Measurements from ENCODE around the gene EEA1. TPM values are rescaled to one million over a fixed set of nuclear protein-coding genes. Genes with fewer than 3 reads are reported as not detected.

The EEA1 gene
- total RNA-seq, 6 donors from 2014 or later = 10.2 to 33.5 (median 22.8) TPM

DNA sequence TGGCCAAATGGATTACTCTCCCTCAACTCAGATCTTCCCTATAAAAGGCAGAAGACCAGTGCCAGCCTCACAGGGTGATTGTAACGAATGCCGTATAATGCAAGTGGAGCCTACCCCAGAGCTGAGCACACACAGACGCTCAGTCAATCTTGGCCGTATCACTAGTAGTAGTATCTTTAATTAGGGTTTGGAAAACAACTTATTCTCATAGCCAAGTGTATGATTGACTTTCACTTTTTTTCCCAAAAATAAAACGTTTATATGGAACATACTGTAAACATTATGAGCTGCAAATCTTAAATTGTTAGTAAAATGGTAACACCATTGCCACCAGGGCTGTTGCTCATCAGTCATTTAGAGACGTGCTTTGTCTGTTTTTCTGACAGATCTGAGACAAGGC lies 195.9 kb downstream of the EEA1 start:
- WGBS, 2 donors = 84 to 85% methylated on average over 6 of the region's 6 CpGs
- no peak for ATAC-seq (ENCODE audit: low FRiP score in 2 of 2)
- no peak overlapping the region for H3K27ac ChIP-seq

DNA sequence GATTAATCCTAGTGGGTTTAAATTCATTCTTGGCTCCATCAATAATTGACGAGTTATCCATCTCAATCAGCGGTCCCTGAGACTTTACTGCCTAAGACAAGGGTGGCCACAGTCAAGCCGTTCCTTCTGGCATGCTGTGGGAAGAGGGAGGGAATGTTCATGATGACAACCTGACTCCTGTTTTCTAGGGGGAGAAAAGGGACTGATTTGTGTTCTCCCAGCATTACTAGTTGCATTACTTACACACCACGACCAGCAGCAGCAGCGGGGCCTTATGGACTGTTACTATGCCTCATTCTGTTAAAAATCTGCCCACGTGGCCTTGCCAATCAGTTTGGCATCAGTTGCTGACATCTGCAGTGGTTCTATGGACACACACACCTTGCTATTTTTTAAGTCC lies 196.4 kb downstream of the EEA1 start:
- Histone ChIP-seq H3K36me3 (no peaks in the 10 kb centered on the region), H3K27ac (no peak overlapping the region), H3K27me3 (no peaks in the 10 kb centered on the region), H3K9me3 (no peaks in the 10 kb centered on the region), H3K4me1 (peaks cover 0 to 18% (median 9%) of the 10 kb centered on the region in 4 donors), H3K4me3 (no peak overlapping the region)
- ATAC-seq (ENCODE audit: low FRiP score in 2 of 2) (no peak), DNase-seq (no peak)
- TF ChIP-seq POLR2A (IDR thresholded peaks at IDR 0.05) = no peak
- 90 to 94% methylated on average over 6 of the region's 6 CpGs for WGBS, 2 donors

More for the DNA sequence above, 195.9 kb downstream of the EEA1 start:
- TF ChIP-seq, protein P1, sequence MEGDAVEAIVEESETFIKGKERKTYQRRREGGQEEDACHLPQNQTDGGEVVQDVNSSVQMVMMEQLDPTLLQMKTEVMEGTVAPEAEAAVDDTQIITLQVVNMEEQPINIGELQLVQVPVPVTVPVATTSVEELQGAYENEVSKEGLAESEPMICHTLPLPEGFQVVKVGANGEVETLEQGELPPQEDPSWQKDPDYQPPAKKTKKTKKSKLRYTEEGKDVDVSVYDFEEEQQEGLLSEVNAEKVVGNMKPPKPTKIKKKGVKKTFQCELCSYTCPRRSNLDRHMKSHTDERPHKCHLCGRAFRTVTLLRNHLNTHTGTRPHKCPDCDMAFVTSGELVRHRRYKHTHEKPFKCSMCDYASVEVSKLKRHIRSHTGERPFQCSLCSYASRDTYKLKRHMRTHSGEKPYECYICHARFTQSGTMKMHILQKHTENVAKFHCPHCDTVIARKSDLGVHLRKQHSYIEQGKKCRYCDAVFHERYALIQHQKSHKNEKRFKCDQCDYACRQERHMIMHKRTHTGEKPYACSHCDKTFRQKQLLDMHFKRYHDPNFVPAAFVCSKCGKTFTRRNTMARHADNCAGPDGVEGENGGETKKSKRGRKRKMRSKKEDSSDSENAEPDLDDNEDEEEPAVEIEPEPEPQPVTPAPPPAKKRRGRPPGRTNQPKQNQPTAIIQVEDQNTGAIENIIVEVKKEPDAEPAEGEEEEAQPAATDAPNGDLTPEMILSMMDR (IDR thresholded peaks at IDR 0.05) = no peak
- TF ChIP-seq POLR2AphosphoS5 (IDR thresholded peaks at IDR 0.05) (no peak), POLR2A (IDR thresholded peaks at IDR 0.05) (no peak), EP300 (IDR thresholded peaks at IDR 0.05) (no peak)
- Histone ChIP-seq H3K4me3 (no peak overlapping the region), H3K9me3 (no peaks in the 10 kb centered on the region), H3K36me3 (no peaks in the 10 kb centered on the region), H3K27me3 (no peaks in the 10 kb centered on the region), H3K4me1 (peaks cover 0 to 18% (median 9%) of the 10 kb centered on the region in 4 donors)
- DNase-seq = no peak

DNA sequence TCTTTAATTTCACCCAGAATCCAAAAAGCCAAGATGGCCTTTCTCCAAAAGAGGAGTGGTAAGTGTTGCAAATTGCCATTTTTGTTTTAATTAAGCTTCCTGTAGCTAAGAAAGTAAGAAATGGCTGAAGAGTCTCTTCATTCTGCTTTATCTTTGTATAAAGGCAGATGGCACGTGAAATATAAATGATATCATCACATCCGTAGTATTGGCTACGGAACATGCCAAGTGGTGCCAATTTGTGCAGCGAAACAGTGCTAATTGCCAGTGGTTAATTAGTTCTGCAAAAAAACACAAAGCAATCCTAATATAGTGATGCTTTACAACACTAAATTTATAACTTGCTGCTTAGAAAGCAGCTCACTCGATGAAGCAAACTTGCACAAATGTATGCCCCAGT lies 196.9 kb downstream of the EEA1 start:
- ATAC-seq (ENCODE audit: low FRiP score in 2 of 2) (no peak), DNase-seq (no peak)
- Histone ChIP-seq H3K4me3 (no peak overlapping the region), H3K36me3 (no peaks in the 10 kb centered on the region), H3K4me1 (peaks cover 0 to 18% (median 9%) of the 10 kb centered on the region in 4 donors), H3K27me3 (no peaks in the 10 kb centered on the region), H3K9me3 (no peaks in the 10 kb centered on the region), H3K27ac (no peak overlapping the region)
- WGBS, 2 donors = 76 to 89% methylated on average over 5 of the region's 5 CpGs
- TF ChIP-seq EP300 (IDR thresholded peaks at IDR 0.05) = no peak
- no peak for TF ChIP-seq POLR2AphosphoS5 (IDR thresholded peaks at IDR 0.05)
- no peak for TF ChIP-seq POLR2A (IDR thresholded peaks at IDR 0.05)
- TF ChIP-seq, protein P1 (IDR thresholded peaks at IDR 0.05) = no peak

DNA sequence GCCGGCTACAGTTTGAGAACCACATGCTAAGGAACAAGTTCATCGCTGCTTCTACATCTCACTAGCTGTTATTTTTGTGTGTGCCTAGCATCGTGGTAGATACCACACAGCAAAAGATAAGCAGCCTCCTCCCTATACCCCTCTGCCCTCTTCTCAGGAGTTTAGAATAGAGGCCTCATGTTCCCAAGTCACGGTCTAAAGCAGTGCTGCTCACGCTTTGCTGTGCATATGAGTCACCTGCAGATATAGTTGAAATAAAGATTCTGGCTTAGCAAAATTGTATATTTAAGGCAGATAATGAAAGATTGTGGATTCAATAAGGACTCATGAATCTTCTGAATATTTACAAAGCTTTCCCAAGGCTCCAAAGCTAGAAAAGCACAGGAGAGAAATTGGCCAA lies 198.3 kb downstream of the EEA1 start:
- Histone ChIP-seq H3K36me3 (no peaks in the 10 kb centered on the region), H3K27me3 (no peaks in the 10 kb centered on the region), H3K4me3 (no peak overlapping the region), H3K27ac (no peak overlapping the region), H3K9me3 (no peaks in the 10 kb centered on the region), H3K4me1 (peaks cover 0 to 12% (median 7%) of the 10 kb centered on the region in 4 donors)
- TF ChIP-seq, protein P1 (IDR thresholded peaks at IDR 0.05) = no peak
- TF ChIP-seq POLR2A (IDR thresholded peaks at IDR 0.05) (no peak), EP300 (IDR thresholded peaks at IDR 0.05) (no peak), POLR2AphosphoS5 (IDR thresholded peaks at IDR 0.05) (no peak)
- WGBS, 2 donors = 89 to 95% methylated on average over 5 of the region's 5 CpGs
- DNase-seq = no peak
- no peak for ATAC-seq (ENCODE audit: low FRiP score in 2 of 2)

DNA sequence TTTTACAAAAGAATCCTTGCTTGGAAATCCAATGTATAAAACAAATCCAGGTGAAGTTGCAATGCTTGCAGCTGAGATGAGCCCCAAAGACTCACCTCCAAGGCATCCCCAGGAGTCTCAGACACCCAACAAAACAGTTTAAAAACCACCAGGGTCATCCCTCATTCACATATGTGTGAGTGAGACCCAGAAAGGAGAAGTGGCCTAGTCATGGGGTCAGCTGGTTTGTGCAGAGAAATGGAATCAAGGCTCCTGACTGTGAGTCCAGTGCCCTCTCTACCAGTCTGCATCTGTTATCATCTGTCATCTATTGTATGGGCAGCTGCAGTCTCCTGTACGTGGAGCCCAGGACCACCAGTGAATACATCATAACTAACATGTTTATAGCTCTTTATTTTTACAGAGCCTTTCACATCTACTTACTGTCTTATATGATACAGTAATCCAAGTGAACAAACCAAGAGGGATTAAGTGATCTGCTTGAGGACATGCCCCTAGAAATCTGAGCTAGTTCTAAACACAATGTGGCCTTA lies 199.3 kb downstream of the EEA1 start:
- peak; percentile 22 to 47 for ATAC-seq (ENCODE audit: low FRiP score in 2 of 2)
- H3K4me3 ChIP-seq = no peak overlapping the region
- H3K36me3 ChIP-seq = no peaks in the 10 kb centered on the region
- H3K4me1 ChIP-seq = peaks cover 0 to 3% (median 1%) of the 10 kb centered on the region in 4 donors
- H3K9me3 ChIP-seq = no peaks in the 10 kb centered on the region
- no peak overlapping the region for H3K27ac ChIP-seq
- no peaks in the 10 kb centered on the region for H3K27me3 ChIP-seq
- no peak for TF ChIP-seq EP300 (IDR thresholded peaks at IDR 0.05)
- TF ChIP-seq, protein P1 (IDR thresholded peaks at IDR 0.05) = no peak
- no peak for TF ChIP-seq POLR2AphosphoS5 (IDR thresholded peaks at IDR 0.05)
- no peak for TF ChIP-seq POLR2A (IDR thresholded peaks at IDR 0.05)
- WGBS, 2 donors = 64 to 71% methylated on average over 1 of the region's 1 CpG
- DNase-seq = no peak
